NK-92 treated with Interleukin-12 subunit alpha and Interleukin-12 subunit beta, amount 100 ng/mL, for 24 hours (cell line): Measurements from ENCODE around the gene SHLD2.
"Not testable (repeated sequence)": the region's sequence is repeated elsewhere in the genome, so short reads cannot be mapped to it uniquely, and the experiment has no call there.

Experiments
- DNase-seq: peaks from one replicate; lab custom pipeline; 2025; lab: John Stamatoyannopoulos, UW

Gene SHLD2

GRCh38 chr10:87145598-87145997, 50.6 kb downstream of the SHLD2 start:
- DNase-seq, result not testable (repeated sequence)

DNA sequence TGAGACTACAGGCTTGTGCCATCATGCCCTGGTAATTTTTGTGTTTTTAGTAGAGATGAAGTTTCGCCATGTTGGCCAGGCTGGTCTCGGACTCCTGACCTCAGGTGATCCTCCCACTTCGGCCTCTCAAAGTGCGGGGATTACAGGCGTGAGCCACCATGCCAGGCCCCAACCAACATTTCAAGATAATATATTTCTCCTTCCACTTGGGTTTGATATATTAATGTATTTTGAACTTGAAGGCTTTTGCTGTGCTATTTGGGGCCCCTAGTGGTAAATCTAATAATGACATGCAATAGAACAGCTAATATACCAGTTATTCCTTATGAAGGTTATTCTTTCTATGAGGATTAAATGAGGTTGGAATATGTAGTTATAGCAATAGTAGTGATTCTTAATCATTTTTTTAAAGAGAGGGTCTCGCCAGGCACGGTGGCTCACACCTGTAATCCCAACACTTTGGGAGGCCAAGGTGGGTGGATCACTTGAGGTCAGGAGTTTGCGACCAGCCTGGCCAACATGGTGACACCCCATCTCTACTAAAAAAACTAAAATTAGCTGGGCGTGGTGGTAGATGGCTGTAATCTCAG, 54.1 kb downstream of the SHLD2 start:
- not testable (repeated sequence) for DNase-seq

- DNase-seq, result not testable (repeated sequence)
Observed at GRCh38 chr10:87151516-87151915, 56.5 kb downstream of the SHLD2 start.

- DNase-seq, result not testable (repeated sequence)
Observed at GRCh38 chr10:87156841-87157240, 61.8 kb downstream of the SHLD2 start.

- DNase-seq, result not testable (repeated sequence)
Observed at GRCh38 chr10:87157821-87158220, 62.8 kb downstream of the SHLD2 start.

DNA sequence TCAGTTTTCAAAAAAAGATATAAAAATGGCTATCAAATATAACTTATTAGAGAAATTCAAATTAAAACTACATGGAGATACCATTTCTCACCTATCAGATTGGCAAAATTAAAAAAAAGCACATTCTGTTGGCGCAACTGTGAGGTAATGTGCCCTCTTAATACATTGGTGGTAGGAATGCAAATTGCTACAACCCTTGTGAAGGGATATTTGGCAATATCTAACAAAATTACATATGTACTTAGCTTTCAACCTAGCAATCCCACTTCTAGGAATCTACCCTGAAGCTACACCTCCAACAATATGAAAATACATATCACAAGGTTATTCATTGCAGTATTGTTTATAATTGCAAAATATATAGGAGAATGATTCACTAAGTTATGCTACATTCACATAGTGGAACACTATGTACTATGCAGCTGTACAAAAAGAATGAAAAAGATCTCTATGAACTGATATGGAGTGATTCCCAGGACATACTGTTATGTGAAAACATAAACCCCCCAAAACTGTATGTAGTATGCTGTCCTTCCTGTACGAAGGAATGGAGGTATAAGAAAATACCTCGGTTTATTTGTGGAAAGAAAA, 67.8 kb downstream of the SHLD2 start:
- DNase-seq, result not testable (repeated sequence)

DNA sequence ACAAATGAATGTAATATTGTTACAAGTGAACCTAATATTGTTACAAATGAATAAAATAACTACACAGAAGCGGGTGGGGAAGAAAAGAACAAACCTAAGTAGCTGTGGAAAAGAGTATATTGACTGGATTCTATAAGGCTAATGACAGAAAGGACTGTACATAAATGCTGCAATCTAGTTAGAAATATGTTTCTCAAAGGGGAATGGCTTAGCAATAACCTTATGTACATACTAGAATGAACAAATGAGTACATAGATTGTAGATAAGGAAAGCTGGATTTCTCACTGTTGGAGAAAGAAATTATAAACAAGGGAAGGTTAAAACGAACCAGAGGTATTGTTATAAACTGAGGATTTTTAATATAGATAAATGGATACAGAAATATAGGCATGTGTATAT, 68.4 kb downstream of the SHLD2 start:
- DNase-seq, result not testable (repeated sequence)

DNA sequence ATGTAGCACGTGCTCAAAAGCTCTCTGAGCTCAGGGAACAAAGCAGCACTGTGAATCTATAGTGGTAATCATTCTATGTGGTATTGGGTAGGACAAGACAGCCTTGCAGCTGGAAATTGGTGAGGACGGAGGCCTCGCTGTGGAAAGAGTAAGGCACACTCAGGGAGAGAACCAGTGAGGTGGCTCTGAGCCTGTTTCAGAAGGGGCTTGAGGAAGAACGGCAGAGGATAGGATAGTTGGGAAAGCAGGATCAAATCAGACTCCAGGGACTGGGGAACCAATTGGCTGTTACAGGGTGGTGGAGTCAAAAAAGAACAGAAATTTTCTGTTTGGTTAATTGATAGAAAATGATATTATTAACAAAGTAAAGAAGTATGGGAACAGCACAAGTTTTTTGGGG, 74.9 kb downstream of the SHLD2 start:
- DNase-seq, result not testable (repeated sequence)

- not testable (repeated sequence) for DNase-seq
Observed at GRCh38 chr10:87170705-87171104, 75.7 kb downstream of the SHLD2 start.

GRCh38 chr10:87171670-87172069, 76.7 kb downstream of the SHLD2 start:
- not testable (repeated sequence) for DNase-seq

GRCh38 chr10:87172178-87172577, 77.2 kb downstream of the SHLD2 start:
- DNase-seq, result not testable (repeated sequence)

- not testable (repeated sequence) for DNase-seq
Observed at GRCh38 chr10:87177587-87177986, 82.6 kb downstream of the SHLD2 start.

DNA sequence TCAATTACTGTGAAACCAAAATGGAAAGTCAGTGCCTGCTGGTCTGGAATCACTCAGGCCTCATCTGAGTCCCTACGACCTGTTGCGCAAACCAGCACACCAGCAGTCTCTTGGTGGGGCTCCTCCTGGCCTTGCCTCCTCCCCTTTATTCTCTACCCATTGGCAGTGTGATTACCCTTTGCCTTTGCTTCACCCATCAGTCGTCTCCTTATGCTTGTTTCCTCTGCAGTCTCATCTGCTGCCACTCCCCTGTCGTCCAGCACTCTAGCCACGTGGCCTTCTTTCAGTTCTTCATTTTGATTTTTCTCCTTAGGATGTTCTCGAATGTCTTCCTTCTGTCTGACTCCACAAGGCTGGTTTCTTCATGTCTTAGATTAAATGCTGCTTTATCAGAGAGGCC, 89.4 kb downstream of the SHLD2 start:
- DNase-seq, result not testable (repeated sequence)

DNA sequence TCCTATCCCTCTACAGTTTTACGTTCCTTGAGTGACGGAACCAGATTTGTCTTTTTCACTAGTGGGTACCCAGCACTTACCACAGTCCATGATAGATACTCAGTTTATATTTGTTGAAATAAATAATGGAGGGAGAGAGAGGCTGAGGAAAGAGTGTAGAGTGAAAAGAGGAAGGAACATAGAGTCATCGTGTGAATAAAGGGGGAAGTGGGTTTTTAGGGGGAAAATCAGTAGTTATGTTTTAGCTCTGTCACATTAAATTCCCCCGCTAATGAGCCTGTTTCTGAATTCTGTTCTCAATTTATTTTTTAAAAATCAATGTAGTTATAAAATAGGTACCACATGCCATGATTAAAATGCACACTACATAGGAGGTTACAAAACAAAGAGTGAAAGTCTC, 91.0 kb downstream of the SHLD2 start:
- DNase-seq, result not testable (repeated sequence)

DNA sequence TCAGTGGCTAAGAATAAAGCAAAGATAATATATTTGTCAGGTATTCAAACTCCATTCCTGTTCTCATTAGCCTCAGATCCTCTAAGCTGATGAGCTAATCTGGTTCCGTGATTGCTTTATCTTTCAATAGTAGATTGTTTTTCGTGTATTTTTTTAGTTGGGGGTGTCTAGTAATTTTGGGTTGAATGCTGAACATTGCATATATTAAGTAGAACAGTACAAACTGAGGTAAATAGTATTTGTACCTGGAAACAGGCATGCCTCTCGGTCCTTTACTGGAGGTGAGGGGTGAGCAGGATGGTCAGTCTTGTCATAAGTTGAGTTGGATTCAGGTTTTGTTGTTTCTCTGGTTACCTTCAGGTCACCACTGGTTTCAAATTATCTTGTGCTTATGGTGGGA, 92.6 kb downstream of the SHLD2 start:
- not testable (repeated sequence) for DNase-seq

- DNase-seq, result not testable (repeated sequence)
Observed at GRCh38 chr10:87191841-87192240, 96.8 kb downstream of the SHLD2 start.

- DNase-seq, result not testable (repeated sequence)
Observed at GRCh38 chr10:87200924-87201323, 105.9 kb downstream of the SHLD2 start.

- not testable (repeated sequence) for DNase-seq
Observed at GRCh38 chr10:87204801-87205200, 109.8 kb downstream of the SHLD2 start.

DNA sequence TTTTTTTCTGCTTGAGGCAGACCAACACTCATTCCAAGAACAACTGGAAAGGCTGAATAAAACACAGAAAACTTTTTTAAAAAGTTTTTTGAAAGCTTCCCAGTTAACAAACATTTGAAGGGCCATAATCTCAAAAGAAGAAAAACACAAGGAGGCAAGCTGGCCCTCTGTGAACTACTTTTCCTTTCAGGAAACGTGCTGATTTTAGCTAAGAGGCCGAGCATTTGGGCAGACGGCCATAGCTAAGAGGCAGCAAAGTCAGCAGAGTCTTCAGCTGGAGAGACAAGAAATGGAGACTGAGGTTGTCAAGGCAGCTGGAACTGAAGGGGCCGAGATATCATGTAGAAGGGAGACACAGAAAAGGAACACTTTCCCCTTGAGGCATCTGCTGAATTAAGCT, 111.9 kb downstream of the SHLD2 start:
- DNase-seq, result not testable (repeated sequence)

GRCh38 chr10:87210309-87210708, 115.3 kb downstream of the SHLD2 start:
- DNase-seq, result not testable (repeated sequence)

DNA sequence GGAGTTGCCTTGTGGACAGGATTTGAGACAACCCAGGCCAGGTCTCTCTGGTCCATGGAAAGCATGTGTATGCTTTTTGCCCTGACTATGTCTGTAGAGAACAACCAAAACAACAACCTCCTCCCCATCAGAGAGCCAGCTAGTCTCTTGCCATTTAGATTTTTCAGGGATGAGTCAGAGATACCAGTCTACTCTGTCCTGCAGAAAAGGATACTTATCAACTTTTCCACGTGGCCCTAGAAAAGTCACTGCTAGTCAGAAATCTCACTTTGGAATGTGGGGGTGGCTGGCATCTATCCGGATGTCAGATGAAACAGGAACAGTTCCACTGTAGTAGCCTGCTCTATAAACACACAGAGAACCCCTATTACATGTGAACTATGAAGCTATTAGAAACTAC, 116.8 kb downstream of the SHLD2 start:
- DNase-seq, result not testable (repeated sequence)

DNA sequence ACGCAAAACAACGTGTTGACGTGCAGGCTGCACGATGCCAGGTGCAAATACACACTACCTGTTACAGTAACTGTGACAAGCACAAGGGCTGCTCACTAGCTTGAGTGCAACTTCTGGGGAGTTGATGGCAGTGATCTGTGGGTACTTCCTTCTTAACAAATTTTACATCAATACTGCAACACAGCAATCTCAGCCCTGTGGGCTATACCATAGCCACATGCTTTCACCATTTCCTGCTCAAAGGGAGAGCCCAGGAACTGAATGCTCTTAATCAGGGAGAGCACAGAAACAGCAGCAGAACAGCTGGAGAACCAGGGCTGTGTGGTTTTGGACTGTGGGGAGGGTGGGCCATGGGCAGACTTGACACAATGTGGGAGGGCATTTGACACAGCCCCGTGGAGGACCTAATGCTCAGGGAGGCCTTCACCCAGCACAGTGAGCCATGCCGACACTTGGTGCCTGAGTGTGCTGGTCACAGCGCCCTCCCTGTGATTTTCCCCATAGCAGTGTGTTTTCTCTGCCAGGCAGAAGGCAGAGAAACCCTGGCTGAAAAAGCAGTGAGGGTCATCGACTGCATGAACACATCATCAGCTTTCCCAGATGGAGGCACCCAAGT, 118.3 kb downstream of the SHLD2 start:
- DNase-seq, result not testable (repeated sequence)

GRCh38 chr10:87213806-87214205, 118.8 kb downstream of the SHLD2 start:
- not testable (repeated sequence) for DNase-seq
